HepG2 (cell line): ENCODE data around the gene KCNQ5. TPM values are rescaled to one million over a fixed set of nuclear protein-coding genes. Genes with fewer than 3 reads are reported as not detected.

Source experiments
- ATAC-seq: fragments of 200-7000 bp; cut with Tn5 transposase; 3 replicates; pipeline ENCODE4 v1.9.1; 2020; ENCODE audit warnings: mild to moderate bottlenecking, moderate library complexity
- BruUV-seq: library from RNA; stranded (reverse); fragments of 400-500 nt; replicated peaks from 2 replicates; lab custom pipeline; 2021; lab: Mats Ljungman, UMichigan
- CTCF ChIA-PET: fragments of 300-600 bp; formaldehyde crosslinking; extraction: SDS; loops from one replicate; lab custom pipeline; 2021; ENCODE audit warnings: low total read pairs, inconsistent platforms, low intra/inter-chr PET ratio; lab: Yijun Ruan, JAX
- POLR2A ChIA-PET: fragments of 350-600 bp; sonication (Branson Sonifier 250); formaldehyde crosslinking; loops from one replicate; lab custom pipeline; 2020; ENCODE audit warnings: antibody characterized with exemption, inconsistent platforms; lab: Yijun Ruan, JAX
- DNase-seq: peaks from one replicate; pipeline ENCODE4 v3.0.0-alpha.2; 2015; ENCODE audit warnings: low spot score
- FAIRE-seq: peaks from 3 replicates; lab custom pipeline; 2011; peaks lifted over from hg19 to GRCh38; lab: Jason Lieb, UNC
- H2AFZ ChIP-seq: one replicate; pipeline ENCODE4 v1.6.1; 2011; ENCODE audit warnings: low read length, inconsistent platforms
- H3K27ac ChIP-seq: fragments of 300-600 bp; 3 replicates; pipeline ENCODE4 v1.8.0; 2011; ENCODE audit warnings: mixed run types, mild to moderate bottlenecking, mixed read lengths, low read length, inconsistent platforms; ENCODE audit not compliant: insufficient read depth; ENCODE audit errors: extremely low read length
- H3K27me3 ChIP-seq, 2 experiments: fragments of 200-600 bp in 1 of 2; 2 replicates in 1 of 2; 3 replicates in 1 of 2; pipeline versions ENCODE4 v1.6.0 to v1.8.0; 2011; ENCODE audit warnings: low read length in 2 of 2, mild to moderate bottlenecking in 2 of 2, moderate library complexity in 2 of 2, inconsistent platforms in 1 of 2; ENCODE audit not compliant: insufficient read depth in 2 of 2, control insufficient read depth in 1 of 2
- H3K36me3 ChIP-seq, 2 experiments: fragments of 200-600 bp in 1 of 2; replicated peaks in 1 of 2; 2 replicates in 1 of 2; 3 replicates in 1 of 2; pipeline versions ENCODE4 v1.5.1 to v1.8.0; 2011; ENCODE audit warnings: low read length in 2 of 2, inconsistent platforms in 1 of 2; ENCODE audit not compliant: insufficient read depth in 2 of 2, control insufficient read depth in 1 of 2
- H3K4me1 ChIP-seq: 2 replicates; pipeline ENCODE4 v1.5.1; 2012; ENCODE audit warnings: low read length, inconsistent platforms; ENCODE audit not compliant: insufficient read depth
- H3K4me2 ChIP-seq: 2 replicates; pipeline ENCODE4 v1.6.0; 2011; ENCODE audit warnings: low read depth, low read length, inconsistent platforms
- H3K4me3 ChIP-seq, 3 experiments: fragments of 200-600 bp in 1 of 3; sonication (generic), shearing (Covaris generic) in 1 of 3; replicated peaks in 1 of 3; 2 replicates each; pipeline ENCODE4 v1.5.1; 2011 to 2016; ENCODE audit warnings: low read length in 3 of 3, inconsistent platforms in 2 of 3, low read depth in 2 of 3, mild to moderate bottlenecking in 2 of 3, control low read depth in 1 of 3, mixed read lengths in 1 of 3; ENCODE audit not compliant: insufficient read depth in 1 of 3
- H3K79me2 ChIP-seq: one replicate; pipeline ENCODE4 v1.6.1; 2011; ENCODE audit warnings: low read length, inconsistent platforms; ENCODE audit not compliant: insufficient read depth
- H3K9ac ChIP-seq: 2 replicates; pipeline ENCODE4 v1.6.0; 2011; ENCODE audit warnings: mild to moderate bottlenecking, low read depth, low read length, inconsistent platforms; ENCODE audit not compliant: insufficient read depth
- H3K9me3 ChIP-seq: 2 replicates; pipeline ENCODE4 v1.5.1; 2012; ENCODE audit warnings: mild to moderate bottlenecking, low read length
- H4K20me1 ChIP-seq: 2 replicates; pipeline ENCODE4 v1.6.0; 2011; ENCODE audit warnings: inconsistent platforms, mild to moderate bottlenecking, low read length, moderate library complexity; ENCODE audit not compliant: insufficient read depth
- MLLT10 ChIP-seq: sonication (generic); formaldehyde crosslinking; IDR thresholded peaks from 2 replicates; pipeline ENCODE4 v1.4.0; 2020; ENCODE audit warnings: missing genetic modification reagents
- SP1 ChIP-seq, 2 experiments: fragments of 450-650 bp in 1 of 2; sonication (generic) in 1 of 2; formaldehyde crosslinking in 1 of 2; IDR thresholded peaks; 2 replicates each; pipeline versions ENCODE4 v1.4.0 to v1.6.1; 2016 to 2020; ENCODE audit warnings: missing genetic modification reagents in 1 of 2
- ZBTB7A ChIP-seq: sonication (generic); formaldehyde crosslinking; IDR thresholded peaks from 2 replicates; pipeline ENCODE4 v1.8.0; 2022; ENCODE audit warnings: mild to moderate bottlenecking, missing genetic modification reagents
- ZMAT5 ChIP-seq: sonication (generic); formaldehyde crosslinking; IDR thresholded peaks from 2 replicates; pipeline ENCODE4 v1.5.0; 2020; ENCODE audit warnings: mild to moderate bottlenecking, low read depth, missing genetic modification reagents, borderline replicate concordance
- ZNF234 ChIP-seq: sonication (generic); formaldehyde crosslinking; conservative IDR thresholded peaks from 2 replicates; pipeline ENCODE4 v1.5.1; 2020; ENCODE audit warnings: mild to moderate bottlenecking, missing genetic modification reagents
- ZNF746 ChIP-seq: sonication (generic); formaldehyde crosslinking; IDR thresholded peaks from 2 replicates; pipeline ENCODE4 v1.8.0; 2022; ENCODE audit warnings: mild to moderate bottlenecking, missing genetic modification reagents
- ZSCAN21 ChIP-seq: sonication (generic); formaldehyde crosslinking; IDR thresholded peaks from 2 replicates; pipeline ENCODE4 v1.8.0; 2022; ENCODE audit warnings: mild to moderate bottlenecking, missing genetic modification reagents, moderate library complexity, borderline replicate concordance
- WGBS: methylation state at CpG from one replicate; pipeline ENCODE4 v1.1.6; 2017; ENCODE audit warnings: low lambda C conversion rate; 5-methylcytosine and 5-hydroxymethylcytosine counted together
- in situ Hi-C: cut with HindIII; loops from 2 replicates; pipeline ENCODE4 v1.10.0; 2017; ENCODE audit warnings: low pct_unique_long_range_greater_than_20kb; ENCODE audit not compliant: extremely low pct_ligation_motif_present
- intact Hi-C: fragments of 100-400 bp; cut with micrococcal nuclease; formaldehyde crosslinking; loops from one replicate; pipeline ENCODE4 v1.10.0; 2022; ENCODE audit not compliant: unreplicated experiment
- polyA plus RNA-seq, 8 experiments: library from polyadenylated mRNA; depleted of rRNA in 3 of 8; stranded (reverse) in 7 of 8; unstranded in 1 of 8; fragments of >200 nt; fragmentation: Illumina TruSeq in 4 of 8; extraction: Trizol in 4 of 8; gene quantifications; 2 replicates each; pipeline versions ENCODE4 v1.2.1 to v1.2.3, GENCODE V29; 2011 to 2016; ENCODE audit warnings: low read depth in 4 of 8, missing spikeins in 1 of 8, mixed read lengths in 1 of 8; ENCODE audit not compliant: insufficient read depth in 1 of 8
- total RNA-seq, 5 experiments: library from RNA; depleted of rRNA; stranded (reverse); fragments of >200 nt; fragmentation: Illumina TruSeq; extraction: Trizol; gene quantifications; 2 replicates each; pipeline ENCODE4 v1.2.3, GENCODE V29; 2016; ENCODE audit warnings: low read depth in 1 of 5
- TF ChIP-seq, protein P1 (sequence below): sonication (generic); formaldehyde crosslinking; IDR thresholded peaks from 2 replicates; pipeline ENCODE4 v1.4.0; 2020; ENCODE audit warnings: missing genetic modification reagents
- TF ChIP-seq, protein P2 (sequence below): IDR thresholded peaks from 2 replicates; pipeline ENCODE4 v1.6.1; 2016

KCNQ5 gene
- total and polyA plus RNA-seq, 2 of the 13 experiments (the other 11 are each of a cell fraction or from before 2014, with no cell fraction given) = 0.04 TPM; not detected in 1

GRCh38 chr6:73036689-73037088 lies 414.8 kb downstream of the KCNQ5 start:
- FAIRE-seq = no peak

More at GRCh38 chr6:73036689-73037088, 414.8 kb downstream of the KCNQ5 start:
- Histone ChIP-seq H3K36me3 (no peaks in the 10 kb centered on the region), H3K4me2 (no peak overlapping the region), H3K4me3 (no peak overlapping the region), H3K9ac (no peak overlapping the region), H2AFZ (no peak overlapping the region), H3K79me2 (no peaks in the 10 kb centered on the region), H3K4me1 (no peaks in the 10 kb centered on the region), H3K9me3 (no peaks in the 10 kb centered on the region), H3K27me3 (no peaks in the 10 kb centered on the region), H4K20me1 (no peaks in the 10 kb centered on the region), H3K27ac (no peak overlapping the region)
- CTCF ChIA-PET = no interaction called here
- 9% methylated on average over 4 of the region's 4 CpGs for WGBS
- ATAC-seq (no peak), DNase-seq (no peak)
- BruUV-seq = no TSS peak
- in situ Hi-C loops = no loop called here
- TF ChIP-seq ZBTB7A (CRISPR knock-in tag) (no peak), SP1 (IDR thresholded peaks at IDR 0.05) (no peak), SP1 (CRISPR knock-in tag; IDR thresholded peaks at IDR 0.05) (no peak), ZNF746 (CRISPR knock-in tag) (no peak), ZMAT5 (CRISPR knock-in tag) (no peak), MLLT10 (CRISPR knock-in tag) (no peak), ZNF234 (CRISPR knock-in tag) (no peak), ZSCAN21 (CRISPR knock-in tag) (no peak)
- TF ChIP-seq, protein P1, sequence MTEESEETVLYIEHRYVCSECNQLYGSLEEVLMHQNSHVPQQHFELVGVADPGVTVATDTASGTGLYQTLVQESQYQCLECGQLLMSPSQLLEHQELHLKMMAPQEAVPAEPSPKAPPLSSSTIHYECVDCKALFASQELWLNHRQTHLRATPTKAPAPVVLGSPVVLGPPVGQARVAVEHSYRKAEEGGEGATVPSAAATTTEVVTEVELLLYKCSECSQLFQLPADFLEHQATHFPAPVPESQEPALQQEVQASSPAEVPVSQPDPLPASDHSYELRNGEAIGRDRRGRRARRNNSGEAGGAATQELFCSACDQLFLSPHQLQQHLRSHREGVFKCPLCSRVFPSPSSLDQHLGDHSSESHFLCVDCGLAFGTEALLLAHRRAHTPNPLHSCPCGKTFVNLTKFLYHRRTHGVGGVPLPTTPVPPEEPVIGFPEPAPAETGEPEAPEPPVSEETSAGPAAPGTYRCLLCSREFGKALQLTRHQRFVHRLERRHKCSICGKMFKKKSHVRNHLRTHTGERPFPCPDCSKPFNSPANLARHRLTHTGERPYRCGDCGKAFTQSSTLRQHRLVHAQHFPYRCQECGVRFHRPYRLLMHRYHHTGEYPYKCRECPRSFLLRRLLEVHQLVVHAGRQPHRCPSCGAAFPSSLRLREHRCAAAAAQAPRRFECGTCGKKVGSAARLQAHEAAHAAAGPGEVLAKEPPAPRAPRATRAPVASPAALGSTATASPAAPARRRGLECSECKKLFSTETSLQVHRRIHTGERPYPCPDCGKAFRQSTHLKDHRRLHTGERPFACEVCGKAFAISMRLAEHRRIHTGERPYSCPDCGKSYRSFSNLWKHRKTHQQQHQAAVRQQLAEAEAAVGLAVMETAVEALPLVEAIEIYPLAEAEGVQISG (CRISPR knock-in tag) = no peak
- TF ChIP-seq, protein P2, sequence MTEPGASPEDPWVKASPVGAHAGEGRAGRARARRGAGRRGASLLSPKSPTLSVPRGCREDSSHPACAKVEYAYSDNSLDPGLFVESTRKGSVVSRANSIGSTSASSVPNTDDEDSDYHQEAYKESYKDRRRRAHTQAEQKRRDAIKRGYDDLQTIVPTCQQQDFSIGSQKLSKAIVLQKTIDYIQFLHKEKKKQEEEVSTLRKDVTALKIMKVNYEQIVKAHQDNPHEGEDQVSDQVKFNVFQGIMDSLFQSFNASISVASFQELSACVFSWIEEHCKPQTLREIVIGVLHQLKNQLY = no peak
- intact Hi-C loops = no loop called here
- POLR2A ChIA-PET = no interaction called here
